ENCODE results near the gene DNAAF3.

Gene DNAAF3

DNA sequence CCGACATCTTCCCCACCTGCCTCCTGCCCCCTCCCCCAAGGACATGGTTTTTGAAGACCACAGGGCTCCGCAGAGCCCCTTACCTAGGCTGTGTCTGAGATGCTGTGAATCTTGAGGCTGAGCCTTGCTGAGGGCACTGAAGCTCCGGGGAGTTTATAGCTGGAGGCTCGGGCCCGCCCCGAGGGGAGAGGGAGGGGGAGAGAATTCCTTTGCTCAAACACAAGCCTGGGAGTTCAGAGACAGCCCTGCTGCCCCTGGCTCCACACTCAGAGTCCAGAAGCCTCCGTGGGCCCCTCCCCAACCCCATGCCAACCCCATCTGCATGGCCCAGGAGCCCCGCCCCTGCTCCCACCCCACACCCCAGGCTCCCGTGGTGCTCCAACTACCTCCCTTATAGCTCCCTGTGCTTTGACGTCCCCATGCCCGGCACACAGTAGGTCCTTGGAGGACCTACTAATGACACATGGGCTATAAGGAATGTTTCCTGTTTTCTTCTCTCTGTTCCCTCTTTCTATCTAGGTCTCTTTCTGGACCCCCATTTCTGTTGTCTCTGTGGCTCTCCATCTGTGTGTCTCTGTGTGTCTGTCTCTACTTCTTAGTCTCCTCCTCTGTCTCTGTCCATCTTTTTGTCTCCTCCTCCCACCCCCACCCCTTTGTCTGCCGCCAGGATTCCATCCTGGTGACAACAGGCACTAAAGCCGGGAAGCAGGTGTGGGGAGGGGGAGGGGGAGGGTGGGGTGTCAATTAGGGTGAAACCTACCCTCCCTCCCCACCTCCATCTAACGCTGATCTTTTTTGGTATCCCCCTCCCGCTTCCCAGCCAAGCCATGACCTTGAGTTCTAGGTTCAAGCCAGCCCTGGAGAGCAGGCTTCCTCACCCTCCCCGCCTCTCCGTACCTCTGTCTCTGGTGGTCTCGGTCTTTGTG, 17.1 kb downstream of the DNAAF3 start, which contains the start of gene TNNT1:
TNNT1 (minus strand) TSS at position 129 of the 926 bp plus-strand sequence. CDS start 2,049 bp downstream, outside the sequence.
- TF ChIP-seq GATA3 (IDR thresholded peaks at IDR 0.05; ENCODE audit: low read depth, low read length) (no peak), GATA2 (IDR thresholded peaks at IDR 0.05; ENCODE audit: low read depth, low read length) (no peak)

DNA sequence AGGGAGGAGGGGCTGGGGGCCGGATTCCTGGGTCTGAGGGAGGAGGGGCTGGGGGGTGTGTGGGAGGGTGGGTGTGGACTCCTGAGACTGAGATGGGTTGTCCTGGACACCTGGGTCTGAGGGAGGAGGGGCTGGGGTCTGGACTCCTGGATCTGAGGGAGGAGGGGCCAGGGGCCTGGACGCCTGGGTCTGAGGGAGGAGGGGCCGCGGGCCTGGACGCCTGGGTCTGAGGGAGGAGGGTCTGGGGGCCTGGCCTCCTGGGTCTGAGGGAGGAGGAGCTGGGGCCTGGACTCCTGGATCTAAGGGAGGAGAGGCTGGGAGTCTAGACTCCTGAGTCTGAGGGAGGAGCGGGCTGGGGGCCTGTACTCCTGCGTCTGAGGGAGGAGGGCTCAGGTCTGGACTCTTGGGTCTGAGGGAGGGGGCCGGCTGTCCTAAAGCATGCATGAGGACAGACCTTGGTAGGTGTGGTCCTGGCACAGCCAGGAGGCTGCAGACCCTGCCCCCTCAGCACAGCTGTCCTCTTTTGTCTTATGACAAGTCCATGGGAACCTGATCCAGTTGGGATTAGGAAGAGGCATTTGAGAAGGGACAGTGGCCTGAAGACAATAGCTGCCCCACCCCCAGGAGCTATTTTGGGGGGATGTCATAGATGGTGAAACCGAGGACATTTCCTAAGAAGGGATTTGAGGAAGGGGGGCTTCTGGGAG, 18.7 kb downstream of the DNAAF3 start:
- TF ChIP-seq GATA3 (IDR thresholded peaks at IDR 0.05; ENCODE audit: low read depth, low read length) = no peak
- TF ChIP-seq GATA2 (IDR thresholded peaks at IDR 0.05; ENCODE audit: low read depth, low read length) = no peak

DNA sequence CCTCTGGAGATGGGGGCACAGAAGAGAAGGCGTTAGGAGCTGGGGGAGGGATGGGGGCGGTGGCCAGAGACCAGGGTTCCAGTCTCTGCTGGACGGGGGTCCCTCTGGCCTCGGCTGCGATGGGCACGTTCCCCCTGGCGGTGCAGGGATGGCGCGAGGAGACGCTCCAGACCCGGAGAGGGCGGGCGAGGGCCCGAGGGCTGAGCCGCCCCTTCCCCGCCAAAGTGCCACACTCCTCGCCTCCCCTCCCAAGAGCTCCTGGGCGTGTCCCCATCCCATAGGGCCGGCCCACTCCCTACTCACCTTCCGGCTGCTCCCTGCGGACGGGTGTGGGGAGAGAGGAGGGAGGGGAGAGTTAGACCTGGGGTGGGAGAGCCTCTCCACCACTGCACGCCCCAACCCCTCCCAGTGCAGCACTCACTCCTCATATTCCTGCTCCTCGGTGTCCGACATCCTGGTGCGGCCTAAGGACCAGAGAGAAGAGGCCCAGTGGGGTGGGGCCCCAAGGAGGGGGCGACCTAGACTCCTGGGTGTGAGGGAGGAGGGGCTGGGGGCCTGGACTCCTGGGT, 19.6 kb downstream of the DNAAF3 start:
- TF ChIP-seq GATA2 (IDR thresholded peaks at IDR 0.05; ENCODE audit: low read depth, low read length) (no peak), GATA3 (IDR thresholded peaks at IDR 0.05; ENCODE audit: low read depth, low read length) (no peak)

DNA sequence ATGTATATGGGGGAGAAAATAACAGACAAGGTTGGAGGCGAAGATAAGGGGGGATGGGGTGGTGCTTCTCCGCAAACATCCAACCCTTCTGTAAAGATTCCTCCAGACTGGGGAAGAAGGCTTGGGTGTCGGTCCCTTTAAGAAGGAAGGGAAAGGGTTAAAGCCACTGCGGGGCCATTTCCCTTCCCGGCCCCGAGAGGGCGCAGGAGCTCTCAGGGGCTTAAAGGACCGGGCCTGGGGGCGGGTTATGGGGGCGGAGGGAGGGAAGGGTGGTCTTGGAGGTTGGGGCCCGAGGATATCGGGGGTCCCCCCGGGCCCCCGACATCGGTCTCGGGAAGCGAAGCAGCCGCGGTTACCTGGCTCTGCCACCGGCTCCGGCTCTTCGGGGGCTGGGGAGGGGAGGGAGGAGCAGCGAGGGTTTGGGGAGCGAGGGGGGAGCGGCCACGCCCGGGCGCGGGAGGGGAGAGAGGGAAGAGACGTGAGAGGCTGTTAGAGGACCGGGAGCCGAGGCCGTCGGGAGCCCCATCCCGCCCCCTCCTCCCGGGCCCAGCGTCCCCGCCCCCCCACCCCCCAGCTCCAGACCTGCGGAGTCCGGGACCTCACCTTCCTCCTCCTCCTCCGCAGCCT, 20.2 kb downstream of the DNAAF3 start:
- no peak for TF ChIP-seq GATA3 (IDR thresholded peaks at IDR 0.05; ENCODE audit: low read depth, low read length)
- no peak for TF ChIP-seq GATA2 (IDR thresholded peaks at IDR 0.05; ENCODE audit: low read depth, low read length)

DNA sequence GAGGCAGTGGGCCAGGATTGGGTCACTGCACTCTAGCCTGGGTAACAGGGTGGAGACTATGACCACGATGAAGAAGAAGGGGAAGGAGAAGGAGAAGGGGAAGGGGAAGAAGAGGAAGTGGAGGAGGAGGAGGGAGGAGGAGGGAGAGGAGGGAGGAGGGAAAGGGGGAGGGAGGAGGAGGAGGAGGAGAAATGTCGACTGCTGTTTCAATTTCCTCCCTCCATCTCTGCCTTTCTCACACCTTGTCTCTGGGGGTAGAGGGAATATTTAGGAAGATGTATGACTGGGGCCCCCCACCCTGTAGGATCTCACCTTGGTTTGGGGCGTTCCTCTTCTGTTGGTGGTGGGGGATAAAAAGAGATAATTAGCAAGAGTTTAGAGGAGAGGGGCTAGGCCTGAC, 21.2 kb downstream of the DNAAF3 start:
- no peak for TF ChIP-seq GATA3 (IDR thresholded peaks at IDR 0.05; ENCODE audit: low read depth, low read length)
- TF ChIP-seq GATA2 (IDR thresholded peaks at IDR 0.05; ENCODE audit: low read depth, low read length) = no peak

DNA sequence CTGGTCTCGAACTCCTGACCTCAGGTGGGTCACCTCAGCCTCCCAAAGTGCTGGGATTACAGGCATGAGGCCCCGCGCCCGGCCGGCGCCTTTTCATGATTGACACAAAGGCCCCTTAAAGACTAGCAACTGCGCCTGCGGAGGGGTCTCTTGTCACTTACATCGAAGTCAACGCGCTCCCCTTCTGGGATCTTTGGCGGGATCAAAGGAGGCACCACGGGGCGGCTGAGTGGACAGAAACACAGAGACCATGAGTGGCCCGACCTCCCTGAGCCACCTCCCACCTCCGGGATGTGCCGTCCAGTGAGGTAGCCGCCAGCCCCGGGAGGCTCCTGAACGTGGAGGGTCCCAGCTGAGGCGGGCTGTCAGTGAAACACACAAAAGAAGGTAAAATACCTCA, 24.7 kb downstream of the DNAAF3 start:
- no peak for TF ChIP-seq GATA2 (IDR thresholded peaks at IDR 0.05; ENCODE audit: low read depth, low read length)
- no peak for TF ChIP-seq GATA3 (IDR thresholded peaks at IDR 0.05; ENCODE audit: low read depth, low read length)

DNA sequence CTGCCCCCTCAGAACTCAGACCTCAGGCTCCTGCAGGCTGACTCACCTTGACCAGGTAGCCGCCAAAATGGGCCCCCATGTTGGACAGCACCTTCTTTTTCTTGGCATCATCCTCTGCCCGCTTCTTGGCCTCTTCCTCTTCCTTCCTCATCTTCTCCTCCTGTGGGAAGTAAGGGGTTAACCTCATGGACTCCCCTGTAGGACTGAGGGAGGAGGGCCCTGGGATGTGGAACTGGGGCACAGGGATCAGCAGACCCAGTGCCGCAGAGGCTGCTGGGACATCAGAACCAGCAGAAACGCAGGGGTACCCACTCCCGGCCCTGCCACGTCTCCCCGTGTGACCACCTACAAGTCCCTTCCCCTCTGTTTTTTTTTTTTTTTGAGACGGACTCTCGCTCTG, 28.5 kb downstream of the DNAAF3 start:
- TF ChIP-seq GATA2 (IDR thresholded peaks at IDR 0.05; ENCODE audit: low read depth, low read length) = no peak
- no peak for TF ChIP-seq GATA3 (IDR thresholded peaks at IDR 0.05; ENCODE audit: low read depth, low read length)

DNA sequence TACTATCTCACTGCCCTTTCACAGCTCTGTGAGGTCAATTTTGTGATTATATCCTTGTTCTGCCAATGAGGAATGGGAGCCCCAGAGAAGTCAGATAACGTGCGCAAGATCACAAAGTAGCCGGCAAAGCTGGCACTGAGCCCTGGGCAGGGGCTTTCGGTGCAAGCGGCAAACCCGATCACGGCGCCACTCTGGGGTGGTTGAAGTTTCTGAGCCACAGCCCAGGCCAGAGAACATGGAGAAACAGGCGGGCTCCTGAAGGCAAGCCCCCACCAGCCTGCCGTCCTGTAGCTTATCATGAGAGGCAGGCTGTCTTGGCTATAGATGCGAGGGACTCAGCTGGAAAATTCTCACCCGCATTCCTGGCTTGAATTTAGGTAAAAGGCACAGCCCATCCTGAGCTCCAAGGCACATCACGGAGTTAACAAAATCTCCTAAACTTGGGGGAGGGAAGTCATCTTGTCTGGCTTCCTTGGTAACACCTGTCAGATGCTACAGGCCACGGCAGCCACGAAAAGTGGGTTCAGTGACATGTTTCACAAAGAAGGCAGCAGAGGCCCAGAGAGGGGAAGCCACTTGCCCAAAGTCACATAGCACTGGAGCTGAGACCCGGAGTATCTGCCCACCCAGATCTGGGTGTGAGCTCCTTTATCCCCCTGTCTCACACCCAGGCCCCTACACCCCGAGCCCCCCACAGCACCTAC, 29.9 kb downstream of the DNAAF3 start:
- TF ChIP-seq GATA2 (IDR thresholded peaks at IDR 0.05; ENCODE audit: low read depth, low read length) (no peak), GATA3 (IDR thresholded peaks at IDR 0.05; ENCODE audit: low read depth, low read length) (no peak)

DNA sequence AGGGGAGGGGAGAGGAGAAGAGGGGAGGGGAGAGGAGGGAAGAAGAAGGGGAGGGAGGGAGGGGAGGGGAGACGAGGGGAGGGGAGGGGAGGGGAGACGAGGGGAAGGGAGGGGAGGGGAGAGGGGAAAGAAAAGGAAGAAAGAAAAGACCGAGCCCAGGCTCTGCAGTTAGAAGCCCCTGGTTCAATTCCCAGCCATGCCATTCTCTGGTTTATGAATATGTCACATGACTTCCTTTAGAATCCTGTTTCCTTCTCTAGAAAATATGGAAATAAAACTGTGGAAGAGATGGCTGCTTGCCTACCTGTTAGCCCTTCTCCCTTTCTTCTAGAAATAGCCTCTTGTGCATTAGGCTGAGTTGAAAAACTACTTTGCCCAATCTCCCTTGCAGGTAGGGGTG, 31.7 kb downstream of the DNAAF3 start:
- no peak for TF ChIP-seq GATA3 (IDR thresholded peaks at IDR 0.05; ENCODE audit: low read depth, low read length)
- no peak for TF ChIP-seq GATA2 (IDR thresholded peaks at IDR 0.05; ENCODE audit: low read depth, low read length)

DNA sequence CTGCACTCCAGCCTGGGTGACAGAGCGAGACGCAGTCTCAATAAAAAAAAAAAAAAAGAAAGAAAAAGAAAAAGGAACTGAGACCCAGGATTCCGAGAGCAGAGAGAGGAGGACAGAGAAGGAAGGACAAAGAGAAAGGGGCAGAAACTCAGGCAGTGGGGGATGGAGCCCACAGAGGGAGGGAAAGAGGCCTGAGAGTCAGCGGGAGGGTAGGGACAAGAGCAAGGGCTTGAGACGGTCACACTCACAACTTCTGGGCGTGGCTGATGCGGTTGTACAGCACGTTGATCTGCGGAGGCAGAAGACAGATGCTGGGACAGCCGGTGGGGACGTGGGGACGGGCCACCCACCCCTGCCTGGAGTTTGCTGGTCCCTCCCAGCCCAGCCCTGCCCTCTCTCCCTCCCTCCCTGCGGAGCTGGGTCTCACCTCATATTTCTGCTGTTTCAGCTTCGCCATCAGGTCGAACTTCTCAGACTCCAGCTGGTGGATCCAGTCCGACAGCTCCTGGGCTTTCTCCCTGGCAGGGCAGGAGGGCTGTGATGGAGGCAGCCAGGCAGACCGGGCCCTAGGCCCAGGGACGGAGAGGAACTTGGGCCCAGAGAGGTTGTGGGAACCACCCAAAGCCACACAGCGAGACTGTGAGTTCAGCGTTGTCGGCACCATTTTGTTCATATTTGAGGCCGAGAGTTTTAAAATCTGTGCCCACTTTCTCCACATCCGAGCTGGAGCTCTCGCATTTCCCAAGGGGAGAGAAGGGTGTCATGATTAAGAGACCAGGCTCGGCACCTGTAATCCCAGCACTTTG, 32.6 kb downstream of the DNAAF3 start:
- no peak for TF ChIP-seq GATA2 (IDR thresholded peaks at IDR 0.05; ENCODE audit: low read depth, low read length)

DNA sequence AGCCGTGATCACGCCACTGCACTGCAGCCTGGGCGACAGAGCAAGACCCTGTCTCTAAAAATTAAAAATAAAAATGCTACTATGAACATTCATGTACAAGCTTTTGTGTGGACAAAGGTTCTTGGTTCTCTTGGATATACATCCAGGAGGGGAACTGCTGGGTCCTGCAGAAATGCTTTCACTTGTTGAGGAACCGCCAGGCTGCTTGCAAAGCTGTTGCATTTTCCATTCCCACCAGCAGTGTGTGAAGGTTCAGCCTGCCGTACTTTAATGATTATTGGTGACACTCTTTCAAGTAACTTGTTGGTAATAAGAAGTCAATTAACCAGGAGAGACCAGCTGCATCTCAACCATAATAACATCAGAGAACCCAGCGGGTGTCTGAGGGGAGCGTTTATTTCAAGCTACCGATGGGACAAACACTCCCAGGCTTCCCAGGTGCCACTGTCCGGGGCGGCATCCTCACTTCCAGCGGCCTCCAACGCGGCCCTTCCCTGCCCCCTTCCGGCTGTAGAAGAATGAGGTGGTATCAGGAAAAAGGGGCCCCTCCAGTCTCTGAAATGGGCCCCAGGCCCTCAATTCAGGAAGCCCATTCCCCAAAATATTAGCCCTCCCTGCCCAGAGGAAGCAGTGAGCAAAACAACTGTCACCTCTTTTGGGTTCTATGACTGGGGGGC, 33.8 kb downstream of the DNAAF3 start:
- TF ChIP-seq GATA3 (IDR thresholded peaks at IDR 0.05; ENCODE audit: low read depth, low read length) (no peak), GATA2 (IDR thresholded peaks at IDR 0.05; ENCODE audit: low read depth, low read length) (no peak)

DNA sequence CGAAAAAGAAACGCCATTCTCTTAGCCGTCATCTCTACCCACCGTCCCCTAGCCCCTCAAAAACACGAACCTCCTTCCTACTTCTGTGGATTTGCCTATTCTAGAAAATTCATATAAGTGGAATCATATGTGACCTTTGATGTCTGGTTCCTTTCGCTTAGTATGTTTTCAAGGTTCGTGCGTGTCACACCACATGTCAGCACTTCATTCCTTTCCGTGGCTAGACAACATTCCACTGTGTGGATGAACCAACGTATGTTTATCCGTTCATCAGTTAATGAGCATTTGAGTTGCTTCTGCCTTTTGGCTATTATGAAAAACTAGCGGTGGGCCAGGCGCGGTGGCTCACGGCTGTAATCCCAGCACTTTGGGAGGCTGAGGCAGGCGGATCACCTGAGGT, 35.0 kb downstream of the DNAAF3 start:
- no peak for TF ChIP-seq GATA3 (IDR thresholded peaks at IDR 0.05; ENCODE audit: low read depth, low read length)
- no peak for TF ChIP-seq GATA2 (IDR thresholded peaks at IDR 0.05; ENCODE audit: low read depth, low read length)

Measured in SH-SY5Y (cell line).